ENCODE data around the gene ABHD12.
"Not testable (repeated sequence)": the region's sequence is repeated elsewhere in the genome, so short reads cannot be mapped to it uniquely, and the experiment has no call there.

Gene ABHD12

DNA sequence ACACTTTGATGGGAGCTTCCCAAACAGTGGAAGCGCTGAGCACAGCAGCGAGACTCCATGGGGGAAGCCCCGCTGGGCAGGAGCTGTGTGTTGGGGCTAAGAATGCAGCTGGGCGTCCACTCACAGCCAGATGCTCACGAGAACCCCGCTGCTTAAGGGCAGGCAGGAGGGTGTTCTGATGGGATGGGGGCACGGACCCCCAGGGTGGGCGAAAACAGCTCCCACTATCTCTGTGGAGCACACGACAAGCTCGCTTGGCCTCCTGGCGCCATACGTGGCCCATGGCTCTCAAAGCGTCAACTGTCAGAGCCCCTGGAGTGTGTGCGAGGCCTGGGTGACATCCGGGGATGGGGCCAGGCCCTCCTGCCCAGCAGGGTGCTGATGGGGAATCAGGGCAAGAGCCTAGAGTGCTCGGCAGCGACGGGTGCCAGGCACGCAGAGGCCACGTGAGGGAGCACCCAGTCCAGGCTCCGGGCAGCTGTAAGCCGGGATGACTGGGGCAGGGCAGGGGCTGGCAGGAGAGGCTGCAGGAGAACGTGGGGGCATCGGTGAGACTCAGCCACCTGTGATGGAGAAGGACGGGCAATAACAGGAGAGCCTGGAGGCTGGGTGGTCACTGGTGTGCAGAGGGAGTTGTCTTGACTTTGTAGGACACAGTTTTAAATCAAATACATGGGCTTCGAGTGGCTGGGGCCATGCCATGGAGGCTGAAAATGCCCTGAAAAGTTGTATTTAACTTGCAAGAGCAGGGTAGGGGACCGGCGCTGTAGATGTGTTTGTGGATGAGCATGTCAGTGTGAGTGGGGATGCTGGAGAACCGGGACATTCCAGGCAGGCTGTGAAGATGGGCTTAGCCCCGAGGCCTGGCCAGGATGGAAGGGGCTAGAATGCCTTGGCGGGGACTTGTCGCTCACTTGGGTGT lies 115.5 kb downstream of the ABHD12 start:
- no peak for DNase-seq

- DNase-seq, result no peak
Measured at GRCh38 chr20:25274481-25274880, 116.2 kb downstream of the ABHD12 start.

DNA sequence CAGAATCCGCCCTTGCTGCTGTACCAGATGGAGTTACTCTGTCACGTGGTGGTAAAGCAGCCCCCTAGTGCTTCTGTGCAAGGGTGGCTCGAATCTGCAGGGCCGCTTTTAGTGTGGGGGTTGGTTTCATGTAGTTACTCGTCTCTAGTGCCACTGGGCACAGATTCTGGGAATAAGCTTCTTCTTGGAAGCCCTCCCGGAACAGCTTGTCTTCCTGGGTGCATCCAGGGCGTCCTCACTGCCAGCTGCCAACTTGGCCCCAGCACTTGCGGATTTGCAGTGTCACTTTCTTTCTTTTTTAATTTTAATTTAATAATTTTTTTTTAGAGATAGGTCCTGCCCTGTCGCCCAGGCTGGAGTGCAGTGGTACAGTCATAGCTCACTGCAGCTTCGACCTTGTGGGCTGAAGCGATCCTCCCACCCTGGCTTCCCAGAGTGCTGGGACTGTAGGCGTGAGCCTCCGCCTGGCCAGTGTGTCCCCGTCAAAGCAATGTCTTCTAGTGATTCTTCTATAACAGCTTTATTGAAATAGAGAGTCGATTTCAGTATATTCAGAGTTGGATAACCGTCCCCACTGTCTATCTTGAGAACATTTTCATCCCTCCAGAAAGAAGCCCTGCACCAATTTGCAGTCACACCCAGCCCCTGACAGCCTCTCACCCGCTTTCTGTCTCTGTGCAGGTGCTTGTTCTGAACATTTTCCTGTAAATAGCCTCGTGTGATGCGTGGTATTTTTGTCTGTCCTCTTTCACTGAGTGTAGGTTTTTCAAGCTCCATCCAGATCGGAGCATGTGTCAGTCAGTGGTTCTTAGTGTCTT lies 116.9 kb downstream of the ABHD12 start:
- DNase-seq, result no peak

DNA sequence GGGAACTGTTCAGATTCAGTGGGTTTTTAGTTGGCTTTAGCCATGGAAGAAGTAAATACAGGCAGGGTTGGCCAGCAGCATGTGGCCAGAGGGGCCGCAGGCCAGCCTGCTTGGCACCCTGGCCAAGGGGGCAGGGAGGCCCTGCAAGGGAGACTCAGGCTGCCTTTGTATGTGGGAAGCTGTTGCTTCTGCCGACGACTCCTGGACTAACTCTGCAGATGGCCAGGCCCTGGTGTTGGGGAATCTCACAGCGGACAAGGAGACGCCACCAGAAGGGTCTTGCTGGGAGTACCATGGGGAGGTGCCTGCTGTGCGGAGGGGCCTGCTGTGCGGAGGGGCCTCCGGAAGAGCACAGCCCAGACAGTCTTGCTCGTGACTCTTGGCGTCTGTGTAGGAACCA lies 117.6 kb downstream of the ABHD12 start:
- no peak for DNase-seq

DNA sequence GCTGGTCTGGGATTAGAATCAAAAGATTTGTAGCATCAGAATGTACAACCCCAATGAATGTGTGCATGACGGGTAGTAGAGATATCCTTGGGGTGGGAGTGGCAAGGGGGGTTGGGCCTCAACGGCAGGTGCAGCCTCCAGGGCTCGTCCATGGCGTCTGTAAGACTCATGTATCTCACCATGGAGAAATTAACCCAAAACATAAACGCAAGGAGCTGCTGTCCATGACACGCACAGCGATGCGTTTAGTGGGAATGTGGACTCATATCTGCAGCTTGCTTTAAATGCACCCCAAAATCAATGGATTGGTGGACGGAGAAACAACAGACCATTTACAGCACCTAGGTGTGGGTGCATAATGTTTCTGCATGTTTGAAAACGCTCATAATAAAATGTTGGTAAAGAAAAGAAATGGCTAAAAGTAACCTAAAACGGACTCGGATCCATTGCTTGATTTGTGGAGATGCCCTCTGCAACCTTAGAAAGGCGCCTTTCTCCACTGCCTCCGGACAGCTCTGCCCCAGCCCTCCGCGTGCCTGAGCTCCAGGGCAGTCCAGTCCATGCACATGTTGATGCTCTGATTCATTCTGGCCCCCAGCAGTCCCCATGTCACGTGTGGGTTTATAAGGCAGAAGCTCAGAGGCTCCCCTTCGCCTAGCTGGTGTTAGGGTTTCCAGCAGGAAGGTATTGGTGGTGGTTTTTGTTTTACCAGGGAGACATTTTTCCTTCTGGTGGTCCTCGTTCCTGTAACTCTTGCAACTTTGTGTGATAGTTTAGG lies 118.2 kb downstream of the ABHD12 start:
- no peak for DNase-seq

DNA sequence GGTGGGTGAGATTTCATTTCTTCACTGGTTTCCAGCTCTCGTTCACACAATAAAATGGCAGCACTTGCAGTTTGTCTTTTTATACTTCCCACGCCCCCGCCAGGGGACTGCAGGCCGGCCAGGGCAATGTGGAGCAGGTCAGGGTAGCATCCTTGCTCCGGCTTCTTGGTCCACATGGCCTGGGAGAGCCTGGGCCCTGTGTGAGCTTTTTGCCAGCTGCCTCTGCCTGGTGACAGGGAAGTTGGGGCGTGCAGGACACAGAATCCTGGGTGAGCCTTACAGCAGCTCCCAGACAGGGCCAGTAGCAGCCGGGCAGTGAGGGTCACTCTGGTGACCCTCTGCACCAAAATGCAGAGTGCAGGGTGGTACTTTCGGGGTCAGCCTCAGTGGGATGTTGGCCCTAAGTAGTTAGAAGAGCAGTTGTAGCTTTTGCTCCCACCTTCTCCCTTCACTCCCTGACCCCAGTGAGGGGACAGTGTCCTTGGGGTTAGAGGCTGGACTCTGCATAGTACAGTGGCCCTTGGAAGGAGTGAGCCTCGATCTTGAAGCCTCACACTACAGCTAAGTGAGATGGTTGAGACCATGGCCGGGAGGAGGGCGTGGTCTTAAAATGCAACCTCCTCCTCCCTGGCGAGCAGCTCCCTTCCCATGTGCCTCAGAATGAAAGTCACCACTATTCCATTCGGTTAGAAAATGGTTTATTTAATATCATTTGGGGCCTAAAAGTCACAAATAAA lies 119.0 kb downstream of the ABHD12 start:
- DNase-seq, result no peak

- no peak for DNase-seq
Measured at GRCh38 chr20:25270829-25271251, 119.8 kb downstream of the ABHD12 start.

DNA sequence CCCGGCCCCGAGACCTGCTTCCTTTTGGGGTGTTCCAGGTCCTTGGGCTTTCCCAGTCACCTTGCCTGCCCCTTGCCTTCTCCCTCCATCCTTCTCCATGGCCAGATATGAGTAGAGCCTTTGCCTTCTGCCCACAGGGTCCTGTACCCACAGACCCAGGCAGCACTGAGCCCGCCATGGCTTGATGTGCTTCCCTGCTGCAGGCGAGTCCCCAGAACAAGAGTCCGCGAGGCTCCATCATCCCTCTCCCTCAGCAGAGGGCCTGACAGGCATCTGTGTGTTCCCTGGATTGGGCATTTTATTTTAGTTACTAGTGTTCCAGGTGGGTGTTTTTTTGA lies 120.8 kb downstream of the ABHD12 start:
- no peak for DNase-seq

DNA sequence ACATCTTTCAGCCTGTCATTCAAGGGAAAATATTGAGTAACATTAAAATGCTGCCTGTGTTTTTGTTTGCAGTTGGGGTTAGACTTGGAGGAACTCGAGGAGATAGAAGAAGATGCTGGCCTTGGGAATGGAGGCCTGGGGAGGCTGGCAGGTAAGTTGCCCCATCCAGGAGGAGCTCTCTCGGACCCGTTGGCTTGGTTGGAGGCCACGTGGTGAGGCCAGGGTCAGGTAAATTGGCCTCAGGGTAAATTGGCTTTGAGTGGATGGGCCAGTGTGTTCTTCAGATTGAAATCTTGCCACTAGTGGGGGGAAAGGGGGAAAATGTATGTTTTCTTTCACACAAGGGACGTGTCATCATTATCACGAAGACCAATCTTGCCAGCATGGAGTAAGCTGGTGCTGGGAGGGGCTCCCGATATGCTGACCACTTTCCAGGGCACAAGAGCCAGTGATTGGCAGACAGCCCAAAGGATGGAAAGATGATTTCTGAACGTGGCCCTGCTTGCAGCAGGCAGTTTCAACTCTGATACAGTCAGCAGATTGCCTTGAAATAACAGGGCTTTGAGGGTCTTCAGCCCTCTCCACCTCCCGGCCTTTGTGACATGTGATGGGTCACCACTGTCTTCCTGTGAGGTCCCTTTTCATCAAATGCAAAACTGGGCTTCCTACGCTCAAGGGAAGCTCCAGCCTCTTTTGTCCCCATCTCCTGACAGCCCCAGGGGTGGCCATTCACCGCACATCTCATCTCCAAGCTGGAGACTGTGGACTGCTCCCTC lies 121.4 kb downstream of the ABHD12 start:
- DNase-seq, result no peak

GRCh38 chr20:25260770-25261437 lies 129.7 kb downstream of the ABHD12 start:
- not testable (repeated sequence) for DNase-seq

- DNase-seq, result no peak
Measured at GRCh38 chr20:25259788-25260254, 130.8 kb downstream of the ABHD12 start.

DNA sequence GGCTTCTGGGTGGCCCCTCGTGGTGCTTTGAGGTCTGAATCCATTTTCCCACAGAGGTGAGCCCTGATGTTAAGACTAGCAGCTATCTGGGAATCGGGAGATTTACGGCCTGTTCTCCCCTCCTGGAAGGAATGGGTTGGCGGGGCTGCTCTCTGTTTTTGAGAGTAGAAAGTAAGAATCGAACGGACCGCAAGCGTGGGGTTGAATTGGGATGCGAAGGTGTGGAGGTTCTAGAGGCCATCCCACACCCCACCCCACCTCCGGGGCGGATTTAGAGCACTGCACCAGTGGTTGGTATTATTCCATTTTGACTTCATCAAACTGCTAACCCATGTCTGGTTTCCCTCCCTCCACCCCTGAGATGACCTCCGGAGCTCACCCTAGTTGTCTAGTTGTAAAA lies 131.3 kb downstream of the ABHD12 start:
- no peak for DNase-seq

DNA sequence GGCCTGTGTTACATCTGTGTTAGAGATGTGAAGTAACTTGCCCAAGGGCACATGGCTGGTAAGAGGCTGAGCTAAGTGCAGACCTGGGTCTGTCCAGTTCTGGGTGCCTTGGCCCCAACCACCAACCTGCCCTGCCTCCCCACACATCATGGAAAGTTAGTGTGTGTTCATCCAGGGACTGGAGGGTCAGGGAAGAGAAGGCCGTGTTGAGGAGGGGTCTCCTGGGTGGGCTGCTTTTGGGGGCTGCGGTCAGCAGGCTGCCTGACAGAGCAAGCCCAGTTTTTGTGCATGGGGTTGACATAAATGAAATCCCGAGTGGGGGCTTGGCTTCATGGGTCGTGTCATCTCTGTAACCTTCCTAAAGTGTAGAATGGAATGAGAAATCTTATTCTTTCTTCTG lies 131.8 kb downstream of the ABHD12 start:
- no peak for DNase-seq

DNA sequence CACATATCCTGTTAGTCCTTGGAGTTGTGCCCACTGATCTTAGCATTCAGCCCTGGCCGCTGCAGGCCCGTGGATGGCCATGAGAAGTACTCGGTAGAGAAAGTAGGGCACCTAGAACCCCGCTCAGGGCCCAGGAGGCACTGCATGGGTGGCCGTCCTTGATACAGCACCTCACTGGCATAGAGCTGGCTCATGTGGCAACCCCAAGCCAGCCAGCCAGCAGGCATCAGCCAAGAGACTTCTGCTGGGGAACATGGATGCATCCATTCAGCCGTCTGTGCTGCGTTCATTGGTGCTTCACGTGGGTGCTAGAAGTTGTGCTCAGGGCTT lies 132.2 kb downstream of the ABHD12 start:
- no peak for DNase-seq

DNA sequence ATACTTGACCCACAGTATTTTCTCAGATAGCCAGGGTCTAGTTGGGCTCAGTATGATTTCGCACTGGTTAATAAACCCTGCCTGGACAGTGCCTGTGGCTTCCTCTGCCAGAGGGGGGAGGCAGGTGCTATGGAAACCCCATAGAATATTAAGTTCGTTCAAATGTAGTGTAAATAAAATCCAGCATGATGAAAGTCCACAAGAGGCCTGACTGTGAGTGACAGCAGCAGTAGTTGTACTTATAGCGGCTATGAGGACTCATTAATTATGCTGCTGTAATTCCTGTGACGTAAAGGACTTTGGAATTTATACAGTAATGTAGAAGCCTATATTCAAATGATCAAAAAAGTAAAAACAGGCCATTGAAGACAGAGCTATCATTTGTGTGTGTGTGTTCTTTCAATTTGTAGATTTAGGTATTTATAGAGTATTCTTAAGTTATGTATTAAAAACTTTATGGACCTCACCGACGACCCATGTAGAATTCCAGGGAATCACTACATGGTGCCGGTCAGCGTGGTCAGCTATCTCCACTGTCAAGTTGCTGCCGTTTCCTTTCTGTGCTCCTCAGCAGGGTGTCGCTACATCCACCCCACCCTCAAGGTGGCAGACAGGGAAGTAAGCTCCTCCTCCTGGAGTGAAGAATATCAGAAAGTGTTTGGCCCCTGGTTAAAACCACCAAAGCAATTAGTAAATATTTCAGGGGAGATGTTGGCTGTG lies 132.7 kb downstream of the ABHD12 start:
- no peak for DNase-seq

DNA sequence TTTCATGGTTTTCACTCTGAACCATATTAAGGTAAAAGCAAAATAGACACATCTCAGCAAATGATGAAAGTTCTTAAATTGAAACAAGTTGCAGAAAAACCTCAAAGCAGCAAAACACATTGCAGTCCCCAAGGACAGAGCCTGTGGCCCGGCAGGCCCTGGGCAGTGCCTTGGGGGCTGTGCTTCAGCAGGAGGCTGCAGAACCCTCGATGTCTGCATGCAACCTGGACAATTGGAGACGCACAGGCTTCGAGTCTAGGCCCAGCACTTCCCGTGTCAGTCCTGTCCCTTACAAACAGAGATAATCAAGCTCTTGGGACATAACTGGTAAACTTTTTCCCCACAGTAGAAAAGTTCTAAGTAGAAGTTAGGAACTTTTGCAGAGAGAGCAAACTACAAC lies 133.5 kb downstream of the ABHD12 start:
- no peak for DNase-seq

DNA sequence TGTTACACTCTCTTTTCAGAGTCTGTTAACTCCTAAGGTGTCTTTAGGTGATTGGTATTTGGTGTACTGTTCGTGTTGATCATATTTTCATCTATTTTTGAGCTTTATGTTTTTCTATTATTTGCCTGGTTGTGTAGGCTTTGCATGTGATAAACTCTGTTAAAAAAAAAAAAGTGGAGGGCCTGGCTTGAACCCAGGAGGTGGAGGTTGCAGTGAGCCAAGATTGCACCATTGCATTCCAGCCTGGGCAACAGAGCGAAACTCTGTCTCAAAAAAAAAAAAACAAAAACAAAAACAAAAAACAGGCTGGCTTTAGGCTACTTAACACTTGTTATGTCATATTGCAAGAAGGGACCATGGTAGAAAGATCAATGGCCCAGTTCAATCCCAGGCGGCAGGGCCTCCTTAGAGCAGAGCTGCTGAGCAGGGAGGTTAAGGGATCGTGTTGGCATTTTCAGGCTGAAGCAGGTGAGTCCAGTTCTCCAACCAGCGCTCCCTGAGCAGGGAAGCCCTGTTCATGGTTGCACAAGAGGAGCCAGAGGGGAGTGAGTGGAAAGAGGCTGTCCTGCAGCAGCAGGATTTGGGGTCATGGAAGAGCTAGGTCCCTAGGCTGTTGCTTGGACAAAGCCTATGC lies 134.3 kb downstream of the ABHD12 start:
- no peak for DNase-seq

GRCh38 chr20:25254986-25255680 lies 135.5 kb downstream of the ABHD12 start:
- no peak for DNase-seq

GRCh38 chr20:25254571-25254970 lies 136.1 kb downstream of the ABHD12 start:
- no peak for DNase-seq

All from CD4-positive, alpha-beta T cell treated with Interleukin-12 subunit alpha and Interleukin-12 subunit beta, for 1 hour (primary cell).